Activated naive CD4-positive, alpha-beta T cell treated with anti-CD3 and anti-CD28 coated beads, Interleukin-2, amount 50 U/mL, for 72 hours (primary cell): ENCODE data around the gene PPFIA4. TPM values are rescaled to one million over a fixed set of nuclear protein-coding genes. Genes with fewer than 3 reads are reported as not detected.

Experiments
- ATAC-seq, 2 donors: fragments of 150-1000 bp; cut with Tn5 transposase; 2 replicates each; pipeline ENCODE4 v1.10.0; 2021; ENCODE audit warnings: mild to moderate bottlenecking in 2 of 2, moderate library complexity in 2 of 2
- DNase-seq, 2 donors: peaks; one replicate each; pipeline ENCODE4 v3.0.0; 2021 to 2022; ENCODE audit warnings: low spot score in 2 of 2
- H3K27ac Mint-ChIP-seq, 2 donors: one replicate each; pipeline ENCODE4 v1.8.0; 2022; ENCODE audit warnings: mild to moderate bottlenecking in 2 of 2, mixed read lengths in 2 of 2
- H3K36me3 Mint-ChIP-seq, 2 donors: one replicate each; pipeline ENCODE4 v1.8.0; 2022; ENCODE audit warnings: mixed read lengths in 2 of 2
- H3K9me3 Mint-ChIP-seq, 2 donors: one replicate each; pipeline ENCODE4 v1.8.0; 2022; ENCODE audit warnings: mixed read lengths in 2 of 2
- total RNA-seq, 2 donors: library from RNA; stranded (reverse); gene quantifications; one replicate each; pipeline ENCODE4 v1.2.3, GENCODE V29; 2022

PPFIA4 gene
- total RNA-seq, 2 donors from 2014 or later: 1.9 to 112 TPM

- ATAC-seq (no peak), DNase-seq (no peak)
- Mint-ChIP-seq H3K27ac (no peak overlapping the region), H3K9me3 (no peaks in the 10 kb centered on the region), H3K36me3 (peaks cover 0 to 13% of the 10 kb centered on the region in 2 donors)
These were observed 19.7 kb downstream of the PPFIA4 start for GRCh38 chr1:203045821-203046594.

- H3K27ac Mint-ChIP-seq: no peak overlapping the region
- no peak for DNase-seq
- no peaks in the 10 kb centered on the region for H3K9me3 Mint-ChIP-seq
- H3K36me3 Mint-ChIP-seq: peaks cover 0 to 13% of the 10 kb centered on the region in 2 donors
- ATAC-seq: peak; percentile 52 to 55
These were observed 20.8 kb downstream of the PPFIA4 start for GRCh38 chr1:203046984-203047630.

- peak overlapping the region in 1 of 2 donors; percentile 91 for H3K27ac Mint-ChIP-seq
- H3K36me3 Mint-ChIP-seq: peaks cover 0 to 9% of the 10 kb centered on the region in 2 donors
- no peaks in the 10 kb centered on the region for H3K9me3 Mint-ChIP-seq
These were observed 21.8 kb downstream of the PPFIA4 start for GRCh38 chr1:203048086-203048485.

GRCh38 chr1:203048555-203049051, 22.3 kb downstream of the PPFIA4 start:
- H3K36me3 Mint-ChIP-seq: peaks cover 0 to 7% of the 10 kb centered on the region in 2 donors
- no peak overlapping the region for H3K27ac Mint-ChIP-seq
- no peak for ATAC-seq
- DNase-seq: no peak
- no peaks in the 10 kb centered on the region for H3K9me3 Mint-ChIP-seq

More at GRCh38 chr1:203048086-203048485, 21.8 kb downstream of the PPFIA4 start:
- ATAC-seq (no peak), DNase-seq (no peak)

GRCh38 chr1:203049077-203049476, 22.8 kb downstream of the PPFIA4 start:
- no peaks in the 10 kb centered on the region for H3K9me3 Mint-ChIP-seq
- DNase-seq (no peak), ATAC-seq (no peak)
- no peak overlapping the region for H3K27ac Mint-ChIP-seq
- H3K36me3 Mint-ChIP-seq: peaks cover 0 to 7% of the 10 kb centered on the region in 2 donors

- ATAC-seq: no peak
These were observed 23.4 kb downstream of the PPFIA4 start for GRCh38 chr1:203049576-203050180.

GRCh38 chr1:203050826-203051225, 24.5 kb downstream of the PPFIA4 start:
- peaks cover 0 to 13% of the 10 kb centered on the region in 2 donors for H3K36me3 Mint-ChIP-seq
- no peak for DNase-seq
- ATAC-seq: no peak
- no peak overlapping the region for H3K27ac Mint-ChIP-seq
- no peaks in the 10 kb centered on the region for H3K9me3 Mint-ChIP-seq

More at GRCh38 chr1:203049576-203050180, 23.4 kb downstream of the PPFIA4 start:
- no peak overlapping the region for H3K27ac Mint-ChIP-seq
- no peaks in the 10 kb centered on the region for H3K9me3 Mint-ChIP-seq
- H3K36me3 Mint-ChIP-seq: peaks cover 0 to 7% of the 10 kb centered on the region in 2 donors
- DNase-seq: no peak

- Mint-ChIP-seq H3K36me3 (peaks cover 0 to 13% of the 10 kb centered on the region in 2 donors), H3K9me3 (no peaks in the 10 kb centered on the region), H3K27ac (peak overlapping the region in 1 of 2 donors; percentile 40)
- no peak for ATAC-seq
- DNase-seq: no peak
These were observed 25.6 kb downstream of the PPFIA4 start for GRCh38 chr1:203051841-203052324.

GRCh38 chr1:203052601-203053000, 26.3 kb downstream of the PPFIA4 start:
- peaks cover 0 to 11% of the 10 kb centered on the region in 2 donors for H3K36me3 Mint-ChIP-seq
- no peak overlapping the region for H3K27ac Mint-ChIP-seq
- H3K9me3 Mint-ChIP-seq: no peaks in the 10 kb centered on the region
- no peak for ATAC-seq
- no peak for DNase-seq

- Mint-ChIP-seq H3K36me3 (peaks cover 0 to 6% of the 10 kb centered on the region in 2 donors), H3K27ac (no peak overlapping the region), H3K9me3 (no peaks in the 10 kb centered on the region)
- DNase-seq (no peak), ATAC-seq (no peak)
These were observed 27.9 kb downstream of the PPFIA4 start for GRCh38 chr1:203054184-203054583.

- no peaks in the 10 kb centered on the region for H3K9me3 Mint-ChIP-seq
- peaks cover 0 to 6% of the 10 kb centered on the region in 2 donors for H3K36me3 Mint-ChIP-seq
- H3K27ac Mint-ChIP-seq: no peak overlapping the region
- no peak for ATAC-seq
- no peak for DNase-seq
These were observed 28.4 kb downstream of the PPFIA4 start for GRCh38 chr1:203054642-203055041.

GRCh38 chr1:203055161-203055799, 29.0 kb downstream of the PPFIA4 start:
- H3K36me3 Mint-ChIP-seq: peaks cover 0 to 6% of the 10 kb centered on the region in 2 donors
- ATAC-seq: peak in 1 of 2 donors; percentile 15

GRCh38 chr1:203056012-203056411, 29.7 kb downstream of the PPFIA4 start:
- Mint-ChIP-seq H3K9me3 (no peaks in the 10 kb centered on the region), H3K36me3 (peaks cover 0 to 6% of the 10 kb centered on the region in 2 donors), H3K27ac (peak overlapping the region in 1 of 2 donors; percentile 13)
- ATAC-seq (no peak), DNase-seq (no peak)

More at GRCh38 chr1:203055161-203055799, 29.0 kb downstream of the PPFIA4 start:
- DNase-seq: no peak
- no peak overlapping the region for H3K27ac Mint-ChIP-seq
- H3K9me3 Mint-ChIP-seq: no peaks in the 10 kb centered on the region

- H3K27ac Mint-ChIP-seq: peak overlapping the region in 1 of 2 donors; percentile 13
- DNase-seq (no peak), ATAC-seq (no peak)
- H3K9me3 Mint-ChIP-seq: no peaks in the 10 kb centered on the region
- H3K36me3 Mint-ChIP-seq: peaks cover 0 to 6% of the 10 kb centered on the region in 2 donors
These were observed 30.2 kb downstream of the PPFIA4 start for GRCh38 chr1:203056516-203056915.

- Mint-ChIP-seq H3K36me3 (peaks cover 0 to 6% of the 10 kb centered on the region in 2 donors), H3K9me3 (no peaks in the 10 kb centered on the region), H3K27ac (no peak overlapping the region)
- ATAC-seq (no peak), DNase-seq (no peak)
These were observed 31.8 kb downstream of the PPFIA4 start for GRCh38 chr1:203057911-203058675.

GRCh38 chr1:203058676-203058935, 32.3 kb downstream of the PPFIA4 start:
- Mint-ChIP-seq H3K27ac (no peak overlapping the region), H3K9me3 (no peaks in the 10 kb centered on the region), H3K36me3 (peaks cover 0 to 6% of the 10 kb centered on the region in 2 donors)
- DNase-seq (no peak), ATAC-seq (no peak)
